ENCODE results near the gene CYP2W1. TPM values are rescaled to one million over a fixed set of nuclear protein-coding genes. Genes with fewer than 3 reads are reported as not detected.
"Not testable (repeated sequence)": the region's sequence is repeated elsewhere in the genome, so short reads cannot be mapped to it uniquely, and the experiment has no call there.

Gene CYP2W1
- total RNA-seq, 1 experiment from 2014 or later, result not detected

- peaks cover 11% of the 10 kb centered on the region for H3K4me1 ChIP-seq (ENCODE audit: insufficient read depth, low read length)
- H3K36me3 ChIP-seq (ENCODE audit: low read depth, low read length), result no peaks in the 10 kb centered on the region
- no peak overlapping the region for H3K9ac ChIP-seq (ENCODE audit: low read length)
- H3K27ac ChIP-seq (ENCODE audit: low read length), result no peak overlapping the region
- BruUV-seq (replicated peaks), result no TSS peak
- no peaks in the 10 kb centered on the region for H3K27me3 ChIP-seq (ENCODE audit: low read length)
- intact Hi-C loops (cut with micrococcal nuclease), result no loop called here
- ATAC-seq (no peak), DNase-seq (no peak)
- no peak overlapping the region for H3K4me3 ChIP-seq (ENCODE audit: low read length)
- H3K4me2 ChIP-seq (ENCODE audit: low read length), result no peak overlapping the region
- H3K79me2 ChIP-seq (ENCODE audit: low read length), result no peaks in the 10 kb centered on the region
- no peaks in the 10 kb centered on the region for H3K9me3 ChIP-seq (ENCODE audit: low read length)
- H3K9me2 ChIP-seq (replicated peaks; ENCODE audit: low read length), result no peaks in the 10 kb centered on the region
- ChIA-PET POLR2A (ENCODE audit: unreplicated experiment) (no interaction called here), CTCF (no interaction called here)
- TF ChIP-seq EZH2 (IDR thresholded peaks at IDR 0.05; ENCODE audit: low read length, unreplicated experiment), result no peak
- no peak overlapping the region for H2AFZ ChIP-seq (ENCODE audit: low read length)
- no peaks in the 10 kb centered on the region for H4K20me1 ChIP-seq (ENCODE audit: low read length)
- H3F3A ChIP-seq (ENCODE audit: low read length, unreplicated experiment), result no peaks in the 10 kb centered on the region
Measured at GRCh38 chr7:940599-941408, 42.2 kb upstream of the CYP2W1 start.

DNA sequence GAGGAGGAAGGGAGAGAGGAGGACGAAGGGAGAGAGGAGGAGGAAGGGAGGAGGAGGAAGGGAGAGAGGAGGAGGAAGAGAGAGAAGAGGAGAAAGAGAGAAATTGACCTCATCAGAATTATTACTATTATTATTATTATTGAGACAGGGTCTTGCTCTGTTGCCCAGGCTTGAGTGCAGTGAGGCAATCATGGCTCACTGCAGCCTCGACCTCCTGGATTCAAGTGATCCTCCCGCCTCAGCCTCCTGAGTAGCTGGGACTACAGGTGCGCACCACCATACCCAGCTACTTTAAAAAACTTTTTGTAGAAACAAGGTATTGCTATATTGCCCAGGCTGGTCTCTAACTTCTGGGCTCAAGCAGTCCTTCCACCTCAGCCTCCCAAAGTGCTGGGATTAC, 39.2 kb upstream of the CYP2W1 start:
- H3K9ac ChIP-seq (ENCODE audit: low read length); H3K9me3 ChIP-seq (ENCODE audit: low read length); H2AFZ ChIP-seq (ENCODE audit: low read length); H3K27me3 ChIP-seq (ENCODE audit: low read length); BruUV-seq (replicated peaks); H4K20me1 ChIP-seq (ENCODE audit: low read length); ATAC-seq; intact Hi-C loops (cut with micrococcal nuclease); H3K4me2 ChIP-seq (ENCODE audit: low read length); DNase-seq; H3K79me2 ChIP-seq (ENCODE audit: low read length); H3K9me2 ChIP-seq (replicated peaks; ENCODE audit: low read length); H3K27ac ChIP-seq (ENCODE audit: low read length); CTCF ChIA-PET; H3K4me3 ChIP-seq (ENCODE audit: low read length); H3K36me3 ChIP-seq (ENCODE audit: low read depth, low read length); POLR2A ChIA-PET (ENCODE audit: unreplicated experiment); H3F3A ChIP-seq (ENCODE audit: low read length, unreplicated experiment): not testable (repeated sequence)
- H3K4me1 ChIP-seq (ENCODE audit: insufficient read depth, low read length), result peaks cover 16% of the 10 kb centered on the region

GRCh38 chr7:944744-945143, 38.2 kb upstream of the CYP2W1 start:
- Histone ChIP-seq H3K4me2 (ENCODE audit: low read length) (peak overlapping the region; percentile 78; the same call in 1 of the 2 replicates), H3K9me2 (replicated peaks; ENCODE audit: low read length) (no peaks in the 10 kb centered on the region), H4K20me1 (ENCODE audit: low read length) (no peaks in the 10 kb centered on the region), H3K9ac (ENCODE audit: low read length) (peak overlapping the region; percentile 64; the same call in 1 of the 2 replicates), H2AFZ (ENCODE audit: low read length) (no peak overlapping the region), H3K27ac (ENCODE audit: low read length) (peak overlapping the region; percentile 71; the same call in 1 of the 2 replicates), H3F3A (ENCODE audit: low read length, unreplicated experiment) (no peaks in the 10 kb centered on the region), H3K27me3 (ENCODE audit: low read length) (no peaks in the 10 kb centered on the region), H3K4me1 (ENCODE audit: insufficient read depth, low read length) (peaks cover 26% of the 10 kb centered on the region), H3K79me2 (ENCODE audit: low read length) (no peaks in the 10 kb centered on the region), H3K36me3 (ENCODE audit: low read depth, low read length) (no peaks in the 10 kb centered on the region), H3K4me3 (ENCODE audit: low read length) (no peak overlapping the region), H3K9me3 (ENCODE audit: low read length) (no peaks in the 10 kb centered on the region)
- intact Hi-C loops (cut with micrococcal nuclease), result no loop called here
- POLR2A ChIA-PET (ENCODE audit: unreplicated experiment), result no interaction called here
- BruUV-seq (replicated peaks), result no TSS peak
- CTCF ChIA-PET, result no interaction called here
- DNase-seq, result no peak
- TF ChIP-seq EZH2phosphoT487 (IDR thresholded peaks at IDR 0.05; ENCODE audit: borderline replicate concordance, low read length), result no peak
- no peak for TF ChIP-seq CTCF (conservative IDR thresholded peaks at IDR 0.05; ENCODE audit: low read depth, low read length)
- no peak for TF ChIP-seq EZH2 (IDR thresholded peaks at IDR 0.05; ENCODE audit: low read length, unreplicated experiment)
- ATAC-seq, result no peak

Data from PC-3 (cell line).